Measurements from ENCODE around the gene XXYLT1. TPM values are rescaled to one million over a fixed set of nuclear protein-coding genes. Genes with fewer than 3 reads are reported as not detected.

XXYLT1 gene
- total RNA-seq, 1 donor from 2014 or later, result 42.9 TPM

DNA sequence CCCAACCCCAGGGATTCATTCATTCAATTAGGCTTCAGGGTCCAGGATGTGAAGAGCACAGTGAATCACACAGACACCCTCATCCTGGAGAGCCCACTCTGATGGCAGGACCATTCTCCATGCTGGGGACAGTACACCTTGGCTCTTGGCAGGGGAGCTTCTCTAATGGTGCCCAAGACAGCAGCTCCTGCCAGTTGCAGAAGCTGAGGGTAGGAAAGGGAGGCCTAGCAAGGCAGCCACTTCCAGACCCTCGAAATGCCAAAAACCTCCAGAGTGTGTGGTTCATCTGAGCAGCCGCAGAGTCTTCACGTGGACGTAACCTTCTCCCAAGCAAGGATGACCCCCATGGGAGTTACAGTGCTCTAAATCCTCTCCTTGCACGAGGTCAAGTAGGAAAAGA, 186.2 kb downstream of the XXYLT1 start:
- DNase-seq (ENCODE audit: low spot score in 2 of 2, unreplicated experiment in 2 of 2), result no peak
- peaks cover 51% of the 10 kb centered on the region for H3K4me1 Mint-ChIP-seq

DNA sequence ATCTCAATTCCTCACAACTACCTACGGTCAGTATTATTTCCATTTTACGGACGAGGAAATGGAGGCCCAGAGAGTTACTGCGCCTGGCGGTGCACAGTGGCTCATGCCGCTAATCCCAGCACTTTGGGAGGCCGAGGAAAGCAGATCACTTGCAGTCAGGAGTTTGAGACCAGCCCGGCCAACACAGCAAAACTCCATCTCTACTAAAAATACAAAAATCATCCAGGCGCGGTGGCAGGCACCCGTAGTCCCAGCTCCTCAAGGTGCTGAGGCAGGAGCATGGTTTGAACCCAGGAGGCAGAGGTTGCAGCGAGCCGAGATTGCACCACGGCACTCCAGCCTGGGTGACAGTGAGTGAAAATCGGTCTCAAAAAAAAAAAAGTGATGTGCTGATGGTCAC, 187.3 kb downstream of the XXYLT1 start:
- Mint-ChIP-seq H3K9me3 (no peaks in the 10 kb centered on the region), H3K27me3 (ENCODE audit: low read depth) (no peaks in the 10 kb centered on the region), H3K36me3 (no peaks in the 10 kb centered on the region), H3K4me3 (no peak overlapping the region), H3K4me1 (peaks cover 58% of the 10 kb centered on the region), H3K27ac (no peak overlapping the region)
- TF ChIP-seq, protein P1, sequence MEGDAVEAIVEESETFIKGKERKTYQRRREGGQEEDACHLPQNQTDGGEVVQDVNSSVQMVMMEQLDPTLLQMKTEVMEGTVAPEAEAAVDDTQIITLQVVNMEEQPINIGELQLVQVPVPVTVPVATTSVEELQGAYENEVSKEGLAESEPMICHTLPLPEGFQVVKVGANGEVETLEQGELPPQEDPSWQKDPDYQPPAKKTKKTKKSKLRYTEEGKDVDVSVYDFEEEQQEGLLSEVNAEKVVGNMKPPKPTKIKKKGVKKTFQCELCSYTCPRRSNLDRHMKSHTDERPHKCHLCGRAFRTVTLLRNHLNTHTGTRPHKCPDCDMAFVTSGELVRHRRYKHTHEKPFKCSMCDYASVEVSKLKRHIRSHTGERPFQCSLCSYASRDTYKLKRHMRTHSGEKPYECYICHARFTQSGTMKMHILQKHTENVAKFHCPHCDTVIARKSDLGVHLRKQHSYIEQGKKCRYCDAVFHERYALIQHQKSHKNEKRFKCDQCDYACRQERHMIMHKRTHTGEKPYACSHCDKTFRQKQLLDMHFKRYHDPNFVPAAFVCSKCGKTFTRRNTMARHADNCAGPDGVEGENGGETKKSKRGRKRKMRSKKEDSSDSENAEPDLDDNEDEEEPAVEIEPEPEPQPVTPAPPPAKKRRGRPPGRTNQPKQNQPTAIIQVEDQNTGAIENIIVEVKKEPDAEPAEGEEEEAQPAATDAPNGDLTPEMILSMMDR (IDR thresholded peaks at IDR 0.05; ENCODE audit: unreplicated experiment), result no peak
- no peak for DNase-seq (ENCODE audit: low spot score in 2 of 2, unreplicated experiment in 2 of 2)

More for the DNA sequence above, 186.2 kb downstream of the XXYLT1 start:
- Mint-ChIP-seq H3K9me3 (no peaks in the 10 kb centered on the region), H3K36me3 (no peaks in the 10 kb centered on the region), H3K27ac (no peak overlapping the region), H3K27me3 (ENCODE audit: low read depth) (no peaks in the 10 kb centered on the region), H3K4me3 (no peak overlapping the region)
- TF ChIP-seq, protein P1 (IDR thresholded peaks at IDR 0.05; ENCODE audit: unreplicated experiment), result no peak

DNA sequence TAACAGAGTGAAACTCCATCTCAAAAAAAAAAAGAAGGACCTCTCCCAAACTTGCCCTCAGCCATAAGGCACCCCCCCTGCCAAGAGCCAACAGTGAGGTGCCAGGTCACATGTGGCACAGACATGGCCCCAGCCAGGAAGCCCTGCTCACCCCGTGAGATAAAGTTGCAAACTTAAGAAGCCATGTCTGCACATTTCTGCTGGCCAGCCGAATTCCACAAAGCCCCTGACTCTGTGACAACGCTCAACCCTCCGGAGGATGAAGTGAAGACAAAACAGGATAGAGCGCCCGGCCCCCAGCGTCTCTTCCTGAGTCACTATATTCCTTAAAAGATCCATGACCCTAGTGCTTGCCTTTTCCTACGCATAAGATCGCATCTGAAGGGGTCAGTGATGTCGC, 188.1 kb downstream of the XXYLT1 start:
- peaks cover 58% of the 10 kb centered on the region for H3K4me1 Mint-ChIP-seq
- H3K9me3 Mint-ChIP-seq, result no peaks in the 10 kb centered on the region
- H3K4me3 Mint-ChIP-seq, result no peak overlapping the region
- no peak overlapping the region for H3K27ac Mint-ChIP-seq
- no peaks in the 10 kb centered on the region for H3K27me3 Mint-ChIP-seq (ENCODE audit: low read depth)
- no peaks in the 10 kb centered on the region for H3K36me3 Mint-ChIP-seq
- no peak for DNase-seq (ENCODE audit: low spot score in 2 of 2, unreplicated experiment in 2 of 2)
- TF ChIP-seq, protein P1 (IDR thresholded peaks at IDR 0.05; ENCODE audit: unreplicated experiment), result no peak

DNA sequence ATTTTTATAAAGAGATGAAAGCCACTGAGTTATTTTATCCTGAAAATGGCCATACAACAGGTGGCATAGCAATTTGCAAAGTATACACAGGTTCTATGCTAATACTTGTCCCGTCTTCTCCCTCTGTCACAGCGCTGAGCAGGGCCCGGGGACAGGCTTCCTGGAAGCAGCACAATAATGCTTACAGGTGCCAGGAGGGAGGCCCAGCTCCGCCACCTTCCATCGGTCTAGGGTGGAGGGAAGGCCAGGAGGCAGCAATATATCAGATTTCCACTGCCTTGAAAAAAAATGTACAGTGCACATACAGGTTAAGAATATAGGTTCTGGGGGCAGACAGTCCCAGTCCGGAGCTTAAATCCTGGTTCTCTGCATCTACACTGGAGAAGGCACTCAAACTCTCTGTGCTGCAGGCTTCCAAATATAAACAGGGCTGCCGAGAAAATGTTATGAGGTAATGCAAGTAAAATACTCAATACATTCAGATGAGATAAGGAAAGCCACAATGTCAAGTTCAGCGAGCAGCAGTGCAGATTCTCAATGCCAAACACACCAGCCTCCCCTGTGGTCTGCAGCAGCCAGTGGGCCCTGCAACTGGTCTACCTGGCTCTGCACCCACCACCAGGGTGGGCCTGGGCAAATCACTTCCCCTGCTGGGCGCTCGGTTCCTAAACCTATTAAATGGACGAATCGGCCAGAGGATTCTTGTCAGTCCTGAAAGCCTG, 189.6 kb downstream of the XXYLT1 start:
- Mint-ChIP-seq H3K4me1 (peaks cover 43% of the 10 kb centered on the region), H3K4me3 (no peak overlapping the region), H3K9me3 (no peaks in the 10 kb centered on the region), H3K27ac (peak overlapping the region; percentile 86), H3K27me3 (ENCODE audit: low read depth) (no peaks in the 10 kb centered on the region), H3K36me3 (no peaks in the 10 kb centered on the region)
- TF ChIP-seq, protein P1 (IDR thresholded peaks at IDR 0.05; ENCODE audit: unreplicated experiment), result no peak
- DNase-seq (ENCODE audit: low spot score in 2 of 2, unreplicated experiment in 2 of 2), result no peak

DNA sequence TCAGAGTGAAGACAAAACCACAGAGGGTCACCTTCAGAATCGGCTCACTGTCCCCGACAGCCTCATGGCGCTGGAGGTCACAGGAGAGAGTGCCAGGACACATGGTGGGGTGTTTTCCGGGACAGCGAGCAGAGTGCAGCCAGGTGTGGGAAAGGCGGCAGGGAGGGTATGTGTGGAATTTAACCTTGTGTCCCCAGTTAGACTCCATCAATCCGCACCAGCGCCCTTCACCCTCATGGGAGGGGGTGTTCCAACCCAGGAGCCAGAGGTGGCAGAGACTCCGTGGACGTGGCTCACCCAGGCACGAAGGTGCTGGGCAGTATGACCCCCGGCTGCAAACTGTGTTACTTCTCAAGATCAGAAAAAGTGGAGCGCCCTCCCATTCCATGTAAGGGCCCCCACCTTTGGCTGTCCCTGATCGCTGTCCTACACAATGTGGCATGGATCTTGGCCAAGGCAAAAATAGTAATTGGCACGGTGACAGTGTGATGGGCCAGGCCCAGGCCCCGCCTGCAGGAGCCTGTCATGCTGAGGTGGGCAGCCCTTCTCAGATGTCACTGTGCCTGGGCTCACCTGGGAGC, 190.3 kb downstream of the XXYLT1 start:
- Mint-ChIP-seq H3K4me1 (peaks cover 37% of the 10 kb centered on the region), H3K27ac (peak overlapping the region; percentile 43)

More for the DNA sequence above, 190.3 kb downstream of the XXYLT1 start:
- no peaks in the 10 kb centered on the region for H3K27me3 Mint-ChIP-seq (ENCODE audit: low read depth)
- H3K36me3 Mint-ChIP-seq, result no peaks in the 10 kb centered on the region
- no peak for DNase-seq (ENCODE audit: low spot score in 2 of 2, unreplicated experiment in 2 of 2)
- TF ChIP-seq, protein P1 (IDR thresholded peaks at IDR 0.05; ENCODE audit: unreplicated experiment), result no peak
- H3K9me3 Mint-ChIP-seq, result no peaks in the 10 kb centered on the region
- no peak overlapping the region for H3K4me3 Mint-ChIP-seq
